K562 (cell line): ENCODE data around the gene TYRO3. TPM values are rescaled to one million over a fixed set of nuclear protein-coding genes. Genes with fewer than 3 reads are reported as not detected.
A peak's percentile ranks its signal among the peaks of the same experiment; 100 is the strongest.

Source experiments
- ATAC-seq: fragments of 200-7000 bp; cut with Tn5 transposase; 3 replicates; pipeline ENCODE4 v1.9.1; 2020; ENCODE audit warnings: moderate library complexity
- BruUV-seq: library from RNA; stranded (reverse); fragments of 400-500 nt; replicated peaks from 2 replicates; lab custom pipeline; 2021; lab: Mats Ljungman, UMichigan
- CTCF ChIA-PET: fragments of 300-600 bp; formaldehyde crosslinking; extraction: SDS; loops from one replicate; lab custom pipeline; 2021; ENCODE audit warnings: low intra/inter-chr PET ratio; lab: Yijun Ruan, JAX
- POLR2A ChIA-PET: fragments of 300-600, 350-650 bp; sonication (Branson Sonifier 250); formaldehyde crosslinking; extraction: SDS; loops from one replicate; lab custom pipeline; 2021; ENCODE audit warnings: antibody characterized with exemption, inconsistent platforms; lab: Yijun Ruan, JAX
- DNase-seq, 4 experiments: peaks; one replicate each; pipeline versions ENCODE4 v3.0.0 to v3.0.0-alpha.2; 2011 to 2018; ENCODE audit warnings: low spot score in 3 of 4, mixed read lengths in 3 of 4; ENCODE audit errors: extremely low read depth in 1 of 4
- FAIRE-seq: peaks from 2 replicates; lab custom pipeline; 2011; peaks lifted over from hg19 to GRCh38; lab: Jason Lieb, UNC
- H2AFZ ChIP-seq: 2 replicates; pipeline ENCODE4 v1.6.0; 2011; ENCODE audit warnings: low read depth, low read length, control low read depth, inconsistent platforms
- H3K27ac ChIP-seq: fragments of 200-600 bp; 3 replicates; pipeline ENCODE4 v1.8.0; 2011; ENCODE audit warnings: low read depth, mild to moderate bottlenecking, control low read depth, inconsistent platforms, low read length, moderate library complexity, mixed read lengths; ENCODE audit errors: extremely low read depth
- H3K27me3 ChIP-seq, 2 experiments: fragments of 300-600 bp in 1 of 2; 2 replicates in 1 of 2; 3 replicates in 1 of 2; pipeline versions ENCODE4 v1.6.0 to v1.8.0; 2011; ENCODE audit warnings: inconsistent platforms in 2 of 2, low read length in 2 of 2, mild to moderate bottlenecking in 1 of 2, mixed read lengths in 1 of 2, moderate library complexity in 1 of 2; ENCODE audit not compliant: control insufficient read depth in 2 of 2, insufficient read depth in 2 of 2
- H3K36me3 ChIP-seq: fragments of 300-600 bp; 3 replicates; pipeline ENCODE4 v1.8.0; 2011; ENCODE audit warnings: mild to moderate bottlenecking, low read length, inconsistent platforms; ENCODE audit not compliant: control insufficient read depth, insufficient read depth
- H3K4me1 ChIP-seq, 2 experiments: fragments of 200-600 bp in 1 of 2; replicated peaks in 1 of 2; 2 replicates in 1 of 2; 3 replicates in 1 of 2; pipeline versions ENCODE4 v1.5.1 to v1.8.0; 2011; ENCODE audit warnings: inconsistent platforms in 2 of 2, low read length in 2 of 2, mild to moderate bottlenecking in 1 of 2, mixed read lengths in 1 of 2, moderate library complexity in 1 of 2; ENCODE audit not compliant: control insufficient read depth in 2 of 2, insufficient read depth in 2 of 2
- H3K4me2 ChIP-seq: 2 replicates; pipeline ENCODE4 v1.6.1; 2011; ENCODE audit warnings: low read length, control low read depth, inconsistent platforms, mixed read lengths; ENCODE audit not compliant: insufficient read depth
- H3K4me3 ChIP-seq: fragments of 200-600 bp; sonication (generic), shearing (Covaris generic); 2 replicates; pipeline ENCODE4 v1.5.1; 2016; ENCODE audit warnings: control low read depth, inconsistent platforms
- H3K79me2 ChIP-seq: fragments of 200-600 bp; 3 replicates; pipeline ENCODE4 v1.8.0; 2011; ENCODE audit warnings: low read length, inconsistent platforms; ENCODE audit not compliant: control insufficient read depth, insufficient read depth
- H3K9ac ChIP-seq, 2 experiments: 2 replicates each; pipeline versions ENCODE4 v1.6.0 to v1.6.1; 2011; ENCODE audit warnings: low read depth in 2 of 2, low read length in 2 of 2, control low read depth in 1 of 2, inconsistent platforms in 1 of 2, mild to moderate bottlenecking in 1 of 2, mixed read lengths in 1 of 2; ENCODE audit not compliant: insufficient read depth in 1 of 2
- H3K9me1 ChIP-seq: one replicate; pipeline ENCODE4 v1.6.0; 2011; ENCODE audit warnings: inconsistent platforms, mild to moderate bottlenecking, low read length, moderate library complexity; ENCODE audit not compliant: control insufficient read depth, insufficient read depth
- H3K9me3 ChIP-seq: replicated peaks from 2 replicates; pipeline ENCODE4 v1.5.1; 2011; ENCODE audit warnings: low read depth, low read length, inconsistent platforms; ENCODE audit not compliant: control insufficient read depth, insufficient read depth
- H4K20me1 ChIP-seq: replicated peaks from 2 replicates; pipeline ENCODE4 v1.6.1; 2011; ENCODE audit warnings: low read length, inconsistent platforms, mixed read lengths; ENCODE audit not compliant: control insufficient read depth, insufficient read depth
- C11orf30 ChIP-seq: fragments of 450-650 bp; IDR thresholded peaks from 2 replicates; pipeline ENCODE4 v1.6.1; 2016; ENCODE audit warnings: low read depth, mild to moderate bottlenecking
- CBX2 ChIP-seq: fragments of 200-600 bp; sonication (generic); IDR thresholded peaks from one replicate; pipeline ENCODE4 v1.6.1; 2012; ENCODE audit warnings: mild to moderate bottlenecking, low read length, inconsistent platforms; ENCODE audit not compliant: insufficient read depth, poor library complexity, severe bottlenecking
- EGR1 ChIP-seq: fragments of 450-650 bp; conservative IDR thresholded peaks from 2 replicates; pipeline ENCODE4 v1.6.1; 2017; ENCODE audit warnings: mild to moderate bottlenecking
- EZH2 ChIP-seq: IDR thresholded peaks from 2 replicates; pipeline ENCODE4 v1.6.1; 2012; ENCODE audit warnings: low read depth, mild to moderate bottlenecking, inconsistent platforms, low read length, borderline replicate concordance
- GABPB1 ChIP-seq: sonication (generic); formaldehyde crosslinking; IDR thresholded peaks from 2 replicates; pipeline ENCODE4 v1.8.0; 2022; ENCODE audit warnings: mild to moderate bottlenecking, missing genetic modification reagents
- GATAD2A ChIP-seq: fragments of 450-650 bp; IDR thresholded peaks from 2 replicates; pipeline ENCODE4 v1.6.1; 2017
- KDM1A ChIP-seq, 2 experiments: fragments of 450-650 bp; IDR thresholded peaks; 2 replicates each; pipeline ENCODE4 v1.6.1; 2016; ENCODE audit warnings: mild to moderate bottlenecking in 2 of 2
- MAX ChIP-seq: sonication (generic); formaldehyde crosslinking; IDR thresholded peaks from 2 replicates; pipeline ENCODE4 v1.9.0; 2022; ENCODE audit warnings: mild to moderate bottlenecking, missing genetic modification reagents
- NELFE ChIP-seq: IDR thresholded peaks from 2 replicates; pipeline ENCODE4 v1.6.1; 2011; ENCODE audit warnings: mild to moderate bottlenecking; ENCODE audit not compliant: insufficient read depth, insufficient read length
- NFE2 ChIP-seq: IDR thresholded peaks from 2 replicates; pipeline ENCODE4 v1.6.1; 2014; ENCODE audit warnings: antibody characterized with exemption, low read depth
- PTRF ChIP-seq: fragments of 450-650 bp; IDR thresholded peaks from 2 replicates; pipeline ENCODE4 v1.6.1; 2016; ENCODE audit warnings: mild to moderate bottlenecking, missing genetic modification characterization, missing compliant biosample characterization
- RFX1 ChIP-seq: fragments of 450-650 bp; IDR thresholded peaks from 2 replicates; pipeline ENCODE4 v1.6.1; 2016; ENCODE audit warnings: mild to moderate bottlenecking, moderate library complexity
- SMAD4 ChIP-seq: fragments of 250-450 bp; sonication (Bioruptor Pico); conservative IDR thresholded peaks from 2 replicates; pipeline ENCODE4 v1.8.0; 2021; ENCODE audit warnings: inconsistent platforms, mild to moderate bottlenecking, moderate library complexity
- TBP ChIP-seq: optimal IDR thresholded peaks from 2 replicates; pipeline ENCODE3; 2011; ENCODE audit warnings: low read depth, low read length, improper control_type of control experiment
- U2AF2 ChIP-seq: fragments of 200-400 bp; formaldehyde crosslinking; optimal IDR thresholded peaks from 2 replicates; pipeline ENCODE3; 2017; ENCODE audit warnings: low read depth, mild to moderate bottlenecking, low read length
- ZNF217 ChIP-seq: sonication (generic); formaldehyde crosslinking; IDR thresholded peaks from 2 replicates; pipeline ENCODE4 v1.8.0; 2022; ENCODE audit warnings: mild to moderate bottlenecking, missing genetic modification reagents
- ZNF347 ChIP-seq: fragments of 450-650 bp; formaldehyde crosslinking; IDR thresholded peaks from 2 replicates; pipeline ENCODE4 v1.4.0; 2020; ENCODE audit warnings: low read depth, mild to moderate bottlenecking, moderate library complexity
- ZNF445 ChIP-seq: fragments of 250-450 bp; sonication (Bioruptor Pico); IDR thresholded peaks from 2 replicates; pipeline ENCODE4 v1.4.0; 2020; ENCODE audit warnings: low read depth, mild to moderate bottlenecking, moderate library complexity
- ZNF764 ChIP-seq: fragments of 250-450 bp; sonication (Bioruptor Pico); IDR thresholded peaks from 2 replicates; pipeline ENCODE4 v1.4.0; 2020; ENCODE audit warnings: low read depth, mild to moderate bottlenecking, moderate library complexity
- WGBS: fragments of 100-300 bp; shearing (Covaris generic); methylation state at CpG from one replicate; pipeline ENCODE4 v1.1.6; 2016; ENCODE audit warnings: low coverage, mixed read lengths; ENCODE audit not compliant: insufficient coverage; ENCODE audit errors: missing lambda C conversion rate; 5-methylcytosine and 5-hydroxymethylcytosine counted together
- in situ Hi-C: fragments of 300-500 bp; cut with MboI; formaldehyde crosslinking; loops from 4 replicates; pipeline ENCODE4 v1.15.0; 2018; ENCODE audit warnings: inconsistent platforms, mixed read lengths
- intact Hi-C: fragments of 100-400 bp; cut with micrococcal nuclease; formaldehyde crosslinking; loops from 2 replicates; pipeline ENCODE4 v1.14.2; 2022
- polyA plus RNA-seq, 8 experiments: library from polyadenylated mRNA; depleted of rRNA in 4 of 8; stranded (reverse) in 5 of 8; unstranded in 3 of 8; fragments of >200 nt; fragmentation: Nextera tagmentation in 2 of 8; fragmentation: Illumina TruSeq in 1 of 8; extraction: Ambion mirVana in 2 of 8; extraction: Trizol in 1 of 8; gene quantifications; 2 replicates each; pipeline versions ENCODE4 v1.2.1 to v1.2.3, GENCODE V29; 2011 to 2014; ENCODE audit warnings: inconsistent platforms in 1 of 8, missing spikeins in 1 of 8
- total RNA-seq, 7 experiments: library from RNA; depleted of rRNA in 6 of 7; stranded (reverse); fragments of >200 nt in 6 of 7; fragmentation: Illumina TruSeq in 2 of 7; extraction: Trizol in 2 of 7; gene quantifications; 2 replicates each; pipeline versions ENCODE4 v1.2.1 to v1.2.3, GENCODE V29; 2011 to 2021; ENCODE audit warnings: low replicate concordance in 1 of 7
- TF ChIP-seq, protein P1 (sequence below): fragments of 450-650 bp; formaldehyde crosslinking; IDR thresholded peaks from 2 replicates; pipeline ENCODE4 v1.4.0; 2022; ENCODE audit warnings: missing genetic modification characterization
- TF ChIP-seq, protein P2 (sequence below): fragments of 250-450 bp; sonication (Bioruptor Pico); IDR thresholded peaks from 2 replicates; pipeline ENCODE4 v1.5.0; 2020; ENCODE audit warnings: mild to moderate bottlenecking, borderline replicate concordance

TYRO3 gene
- total and polyA plus RNA-seq, 9 of the 15 experiments (the other 6 are each of a cell fraction or from before 2014, with no cell fraction given) = 2.6 to 39.6 (median 18.6) TPM

DNA sequence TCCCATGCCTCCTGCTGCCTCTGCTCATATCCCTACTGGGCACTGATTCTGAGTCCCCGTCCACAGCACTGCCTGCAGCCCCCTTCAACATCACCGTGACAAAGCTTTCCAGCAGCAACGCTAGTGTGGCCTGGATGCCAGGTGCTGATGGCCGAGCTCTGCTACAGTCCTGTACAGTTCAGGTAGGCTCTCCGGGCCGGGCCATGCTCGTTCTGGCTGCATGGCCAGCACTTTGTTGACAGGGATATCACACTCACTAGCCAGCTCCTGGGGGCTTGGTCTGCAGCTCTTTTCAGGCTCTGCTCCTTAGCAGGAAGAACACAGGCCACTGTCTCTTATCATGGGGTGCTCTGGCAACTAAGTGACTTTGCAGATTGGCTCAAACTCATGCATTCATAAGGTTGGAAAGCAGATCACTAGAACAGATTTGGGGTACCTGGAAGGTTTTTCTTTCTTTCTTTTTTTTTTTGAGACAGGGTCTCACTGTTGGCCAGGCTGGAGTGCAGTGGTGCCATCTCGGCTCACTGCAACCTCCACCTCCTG lies 6.0 kb downstream of the TYRO3 start:
- Histone ChIP-seq H3K4me1 (peaks cover 81 to 83% of the 10 kb centered on the region in 2 experiments), H3K27ac (peak overlapping the region; percentile 56; the same call in 2 of the 3 replicates), H3K4me3 (no peak overlapping the region), H3K9me3 (no peaks in the 10 kb centered on the region), H3K27me3 (no peaks in the 10 kb centered on the region), H2AFZ (no peak overlapping the region), H3K4me2 (peak overlapping the region; percentile 64), H3K79me2 (peaks cover 9% of the 10 kb centered on the region; the same call in 2 of the 3 replicates), H3K9ac (peak overlapping the region in 1 of 2 experiments; percentile 40; a peak in 2 of 4 replicates), H3K9me1 (no peaks in the 10 kb centered on the region), H4K20me1 (0 out of 2 replicates have a peak, but pooled peaks cover 3% of the 10 kb centered on the region), H3K36me3 (peaks cover 59% of the 10 kb centered on the region)
- WGBS = 49% methylated on average over 8 of the region's 8 CpGs
- DNase-seq (peak in 2 of 4 experiments; percentile 54 to 65), FAIRE-seq (peak; percentile 74), ATAC-seq (peak; percentile 24)
- ChIA-PET POLR2A (interaction anchor here (0.6 to 2.9 kb wide), 11 partner anchors 9 to 867 kb away, joined by 3 to 14 read pairs (median 3); partner anchors contain the start of gene RPAP1), CTCF (no interaction called here)
- intact Hi-C loops (no loop called here), in situ Hi-C loops (no loop called here)
- BruUV-seq = no TSS peak
- TF ChIP-seq KDM1A (IDR thresholded peaks at IDR 0.05) (peak in 1 of 2 experiments; percentile 15; a peak in 1 of 4 replicates), RFX1 (no peak), CBX2 (no peak), GABPB1 (CRISPR knock-in tag) (no peak), SMAD4 (CRISPR knock-in tag) (no peak), GATAD2A (no peak), PTRF (no peak), ZNF347 (CRISPR knock-in tag) (no peak), C11orf30 (peak; percentile 67; the same call in 1 of the 2 replicates), ZNF764 (CRISPR knock-in tag) (no peak), TBP (no peak), EZH2 (no peak), ZNF217 (CRISPR knock-in tag) (no peak), NELFE (no peak), MAX (CRISPR knock-in tag) (no peak), U2AF2 (no peak), ZNF445 (CRISPR knock-in tag) (no peak), NFE2 (peak; percentile 71), EGR1 (no peak)
- TF ChIP-seq, protein P1, sequence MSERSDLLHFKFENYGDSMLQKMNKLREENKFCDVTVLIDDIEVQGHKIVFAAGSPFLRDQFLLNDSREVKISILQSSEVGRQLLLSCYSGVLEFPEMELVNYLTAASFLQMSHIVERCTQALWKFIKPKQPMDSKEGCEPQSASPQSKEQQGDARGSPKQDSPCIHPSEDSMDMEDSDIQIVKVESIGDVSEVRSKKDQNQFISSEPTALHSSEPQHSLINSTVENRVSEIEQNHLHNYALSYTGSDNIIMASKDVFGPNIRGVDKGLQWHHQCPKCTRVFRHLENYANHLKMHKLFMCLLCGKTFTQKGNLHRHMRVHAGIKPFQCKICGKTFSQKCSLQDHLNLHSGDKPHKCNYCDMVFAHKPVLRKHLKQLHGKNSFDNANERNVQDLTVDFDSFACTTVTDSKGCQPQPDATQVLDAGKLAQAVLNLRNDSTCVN (CRISPR knock-in tag) = no peak
- TF ChIP-seq, protein P2, sequence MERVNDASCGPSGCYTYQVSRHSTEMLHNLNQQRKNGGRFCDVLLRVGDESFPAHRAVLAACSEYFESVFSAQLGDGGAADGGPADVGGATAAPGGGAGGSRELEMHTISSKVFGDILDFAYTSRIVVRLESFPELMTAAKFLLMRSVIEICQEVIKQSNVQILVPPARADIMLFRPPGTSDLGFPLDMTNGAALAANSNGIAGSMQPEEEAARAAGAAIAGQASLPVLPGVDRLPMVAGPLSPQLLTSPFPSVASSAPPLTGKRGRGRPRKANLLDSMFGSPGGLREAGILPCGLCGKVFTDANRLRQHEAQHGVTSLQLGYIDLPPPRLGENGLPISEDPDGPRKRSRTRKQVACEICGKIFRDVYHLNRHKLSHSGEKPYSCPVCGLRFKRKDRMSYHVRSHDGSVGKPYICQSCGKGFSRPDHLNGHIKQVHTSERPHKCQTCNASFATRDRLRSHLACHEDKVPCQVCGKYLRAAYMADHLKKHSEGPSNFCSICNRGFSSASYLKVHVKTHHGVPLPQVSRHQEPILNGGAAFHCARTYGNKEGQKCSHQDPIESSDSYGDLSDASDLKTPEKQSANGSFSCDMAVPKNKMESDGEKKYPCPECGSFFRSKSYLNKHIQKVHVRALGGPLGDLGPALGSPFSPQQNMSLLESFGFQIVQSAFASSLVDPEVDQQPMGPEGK (CRISPR knock-in tag) = no peak
